ENCODE results near the gene OPTC. TPM values are rescaled to one million over a fixed set of nuclear protein-coding genes. Genes with fewer than 3 reads are reported as not detected.

Gene OPTC
- total RNA-seq, 1 experiment from 2014 or later: not detected

DNA sequence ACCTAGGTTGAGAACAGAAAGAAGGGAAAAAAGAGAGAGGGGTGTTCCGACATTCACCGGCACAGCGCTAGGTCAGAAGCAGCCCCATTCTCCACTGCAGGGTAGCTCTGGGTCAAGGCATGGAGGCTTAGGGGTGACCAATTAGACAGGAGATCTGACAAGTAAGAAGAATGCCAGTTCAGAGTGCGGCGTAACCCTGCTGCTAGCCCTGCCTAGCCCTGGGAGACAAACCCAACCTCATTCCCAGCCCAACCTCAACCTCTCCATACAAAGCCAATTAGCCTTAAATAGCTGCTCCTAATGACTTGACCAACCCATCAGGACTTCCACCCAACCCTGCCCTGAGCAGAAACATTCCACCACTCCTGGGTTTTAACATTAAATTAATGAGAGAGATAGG lies 15.0 kb upstream of the OPTC start:
- DNase-seq (ENCODE audit: low read depth, low spot score): no peak
- no peak for ATAC-seq
- POLR2A ChIA-PET: no interaction called here

More for the DNA sequence above, 15.0 kb upstream of the OPTC start:
- Histone ChIP-seq H3K9ac (ENCODE audit: low read length) (no peak overlapping the region), H4K20me1 (ENCODE audit: insufficient read depth) (no peaks in the 10 kb centered on the region), H3K9me3 (ENCODE audit: control insufficient read depth in 1 of 2, insufficient read depth in 1 of 2, low read depth in 1 of 2, low read length in 2 of 2) (no peaks in the 10 kb centered on the region), H2AFZ (ENCODE audit: low read depth, low read length, poor library complexity, severe bottlenecking) (no peak overlapping the region), H3K9me2 (ENCODE audit: insufficient read depth) (no peaks in the 10 kb centered on the region), H3K4me2 (ENCODE audit: low read length) (no peak overlapping the region), H3K27ac (ENCODE audit: low read depth, low read length) (no peak overlapping the region), H3K79me2 (ENCODE audit: insufficient read depth, low read length) (no peaks in the 10 kb centered on the region), H3K36me3 (ENCODE audit: control insufficient read depth in 1 of 2, insufficient read depth in 2 of 2, low read length in 2 of 2) (no peaks in the 10 kb centered on the region), H3K4me1 (ENCODE audit: control insufficient read depth in 1 of 2, insufficient read depth in 2 of 2, low read length in 2 of 2) (peaks cover 13 to 19% of the 10 kb centered on the region in 2 experiments), H3K4me3 (replicated peaks in 1 of 2; ENCODE audit: low read depth in 1 of 2, low read length in 2 of 2) (no peak overlapping the region), H3K27me3 (ENCODE audit: insufficient read depth, low read length) (peaks cover 19% of the 10 kb centered on the region)
- ChIA-PET RAD21 (ENCODE audit: low non-redundant PET in 1 of 2, low total read pairs in 2 of 2, uncharacterized antibody in 2 of 2, unreplicated experiment in 2 of 2) (no interaction called here), CTCF (interaction anchor here (0.8 kb wide), 1 partner anchor 9 kb away, joined by 3 read pairs; no protein-coding TSS in a partner anchor)
- BruUV-seq (replicated peaks): no TSS peak
- intact Hi-C loops (cut with micrococcal nuclease): no loop called here
- TF ChIP-seq EZH2phosphoT487 (IDR thresholded peaks at IDR 0.05; ENCODE audit: borderline replicate concordance) (no peak), POLR2AphosphoS5 (IDR thresholded peaks at IDR 0.05; ENCODE audit: low read depth, low read length) (no peak), SIN3A (IDR thresholded peaks at IDR 0.05; ENCODE audit: low read depth) (no peak), YY1 (IDR thresholded peaks at IDR 0.05; ENCODE audit: extremely low read depth, insufficient replicate concordance, low read depth, low read length) (no peak), ELF1 (IDR thresholded peaks at IDR 0.05; ENCODE audit: borderline replicate concordance, low read depth) (no peak), JUND (IDR thresholded peaks at IDR 0.05) (no peak), POLR2A (IDR thresholded peaks at IDR 0.05; ENCODE audit: borderline replicate concordance, extremely low read depth, insufficient read depth, insufficient read length) (no peak), RAD21 (IDR thresholded peaks at IDR 0.05; ENCODE audit: low read depth) (no peak), SP1 (IDR thresholded peaks at IDR 0.05; ENCODE audit: low read depth) (no peak)
- TF ChIP-seq, protein P1, sequence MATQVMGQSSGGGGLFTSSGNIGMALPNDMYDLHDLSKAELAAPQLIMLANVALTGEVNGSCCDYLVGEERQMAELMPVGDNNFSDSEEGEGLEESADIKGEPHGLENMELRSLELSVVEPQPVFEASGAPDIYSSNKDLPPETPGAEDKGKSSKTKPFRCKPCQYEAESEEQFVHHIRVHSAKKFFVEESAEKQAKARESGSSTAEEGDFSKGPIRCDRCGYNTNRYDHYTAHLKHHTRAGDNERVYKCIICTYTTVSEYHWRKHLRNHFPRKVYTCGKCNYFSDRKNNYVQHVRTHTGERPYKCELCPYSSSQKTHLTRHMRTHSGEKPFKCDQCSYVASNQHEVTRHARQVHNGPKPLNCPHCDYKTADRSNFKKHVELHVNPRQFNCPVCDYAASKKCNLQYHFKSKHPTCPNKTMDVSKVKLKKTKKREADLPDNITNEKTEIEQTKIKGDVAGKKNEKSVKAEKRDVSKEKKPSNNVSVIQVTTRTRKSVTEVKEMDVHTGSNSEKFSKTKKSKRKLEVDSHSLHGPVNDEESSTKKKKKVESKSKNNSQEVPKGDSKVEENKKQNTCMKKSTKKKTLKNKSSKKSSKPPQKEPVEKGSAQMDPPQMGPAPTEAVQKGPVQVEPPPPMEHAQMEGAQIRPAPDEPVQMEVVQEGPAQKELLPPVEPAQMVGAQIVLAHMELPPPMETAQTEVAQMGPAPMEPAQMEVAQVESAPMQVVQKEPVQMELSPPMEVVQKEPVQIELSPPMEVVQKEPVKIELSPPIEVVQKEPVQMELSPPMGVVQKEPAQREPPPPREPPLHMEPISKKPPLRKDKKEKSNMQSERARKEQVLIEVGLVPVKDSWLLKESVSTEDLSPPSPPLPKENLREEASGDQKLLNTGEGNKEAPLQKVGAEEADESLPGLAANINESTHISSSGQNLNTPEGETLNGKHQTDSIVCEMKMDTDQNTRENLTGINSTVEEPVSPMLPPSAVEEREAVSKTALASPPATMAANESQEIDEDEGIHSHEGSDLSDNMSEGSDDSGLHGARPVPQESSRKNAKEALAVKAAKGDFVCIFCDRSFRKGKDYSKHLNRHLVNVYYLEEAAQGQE (IDR thresholded peaks at IDR 0.05; ENCODE audit: low read depth): no peak
- TF ChIP-seq, protein P2, sequence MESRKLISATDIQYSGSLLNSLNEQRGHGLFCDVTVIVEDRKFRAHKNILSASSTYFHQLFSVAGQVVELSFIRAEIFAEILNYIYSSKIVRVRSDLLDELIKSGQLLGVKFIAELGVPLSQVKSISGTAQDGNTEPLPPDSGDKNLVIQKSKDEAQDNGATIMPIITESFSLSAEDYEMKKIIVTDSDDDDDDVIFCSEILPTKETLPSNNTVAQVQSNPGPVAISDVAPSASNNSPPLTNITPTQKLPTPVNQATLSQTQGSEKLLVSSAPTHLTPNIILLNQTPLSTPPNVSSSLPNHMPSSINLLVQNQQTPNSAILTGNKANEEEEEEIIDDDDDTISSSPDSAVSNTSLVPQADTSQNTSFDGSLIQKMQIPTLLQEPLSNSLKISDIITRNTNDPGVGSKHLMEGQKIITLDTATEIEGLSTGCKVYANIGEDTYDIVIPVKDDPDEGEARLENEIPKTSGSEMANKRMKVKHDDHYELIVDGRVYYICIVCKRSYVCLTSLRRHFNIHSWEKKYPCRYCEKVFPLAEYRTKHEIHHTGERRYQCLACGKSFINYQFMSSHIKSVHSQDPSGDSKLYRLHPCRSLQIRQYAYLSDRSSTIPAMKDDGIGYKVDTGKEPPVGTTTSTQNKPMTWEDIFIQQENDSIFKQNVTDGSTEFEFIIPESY (IDR thresholded peaks at IDR 0.05; ENCODE audit: extremely low read depth, insufficient replicate concordance, low read length): no peak
